Naive thymus-derived CD8-positive, alpha-beta T cell (primary cell): ENCODE data around the gene ZFP36L2. TPM values are rescaled to one million over a fixed set of nuclear protein-coding genes. Genes with fewer than 3 reads are reported as not detected.

ENCODE experiments used
- ATAC-seq, 2 donors: fragments of 150-1000 bp; cut with Tn5 transposase in 1 of 2; sonication (Bioruptor Pico), chemical (Tn5 transposase) in 1 of 2; 1 replicate in 1 of 2; 2 replicates in 1 of 2; pipeline ENCODE4 v1.10.0; 2021; ENCODE audit warnings: mild to moderate bottlenecking in 2 of 2, moderate library complexity in 2 of 2
- POLR2A ChIA-PET: fragments of 350-600 bp; sonication (Branson Sonifier 250); formaldehyde crosslinking; loops from one replicate; lab custom pipeline; 2021; ENCODE audit warnings: antibody characterized with exemption; lab: Charles Lee
- DNase-seq, 10 donors: peaks; one replicate each; pipeline versions ENCODE4 v3.0.0 to v3.0.0-alpha.2; 2020 to 2022
- H3K27ac Mint-ChIP-seq, 10 donors: one replicate each; pipeline ENCODE4 v1.8.0; 2020 to 2022; ENCODE audit warnings: mild to moderate bottlenecking in 10 of 10, mixed read lengths in 10 of 10, moderate library complexity in 4 of 10, inconsistent platforms in 1 of 10
- H3K27me3 Mint-ChIP-seq, 5 donors: one replicate each; pipeline ENCODE4 v1.8.0; 2021 to 2022; ENCODE audit warnings: mixed read lengths in 5 of 5
- H3K36me3 Mint-ChIP-seq, 3 donors: one replicate each; pipeline ENCODE4 v1.8.0; 2020 to 2022; ENCODE audit warnings: mixed read lengths in 3 of 3, mild to moderate bottlenecking in 2 of 3, inconsistent platforms in 1 of 3
- H3K4me1 Mint-ChIP-seq, 4 donors: one replicate each; pipeline ENCODE4 v1.8.0; 2021 to 2022; ENCODE audit warnings: mixed read lengths in 4 of 4
- H3K4me3 Mint-ChIP-seq, 10 donors: one replicate each; pipeline ENCODE4 v1.8.0; 2020 to 2022; ENCODE audit warnings: mild to moderate bottlenecking in 10 of 10, mixed read lengths in 10 of 10, moderate library complexity in 6 of 10, inconsistent platforms in 1 of 10
- H3K9me3 Mint-ChIP-seq, 9 donors: one replicate each; pipeline ENCODE4 v1.8.0; 2020 to 2022; ENCODE audit warnings: mixed read lengths in 9 of 9, mild to moderate bottlenecking in 3 of 9, inconsistent platforms in 1 of 9, moderate library complexity in 1 of 9
- polyA plus RNA-seq, 3 donors: library from polyadenylated mRNA; unstranded; fragments of 300-500 nt; fragmentation: Illumina TruSeq; gene quantifications; one replicate each; pipeline ENCODE4 v1.2.3, GENCODE V29; 2021
- total RNA-seq, 8 experiments: library from RNA in 2 of 8; stranded (reverse) in 2 of 8; gene quantifications; one replicate each; pipeline ENCODE4 v1.2.3 and lab custom pipeline; 2021 to 2026

ZFP36L2 gene
- total and polyA plus RNA-seq, 5 experiments from 2014 or later, result 222 to 420 (median 274) TPM

GRCh38 chr2:43212216-43212835 lies 14.1 kb downstream of the ZFP36L2 start:
- ATAC-seq (peak; percentile 10 to 34), DNase-seq (no peak)
- peaks cover 0 to 2% (median 0%) of the 10 kb centered on the region in 3 donors for H3K36me3 Mint-ChIP-seq
- H3K4me1 Mint-ChIP-seq, result peaks cover 23 to 66% (median 52%) of the 10 kb centered on the region in 4 donors
- H3K27me3 Mint-ChIP-seq, result no peaks in the 10 kb centered on the region
- H3K4me3 Mint-ChIP-seq, result peak overlapping the region in 9 of 10 donors; percentile 4 to 80 (median 37)
- POLR2A ChIA-PET, result interaction anchor here (1.0 to 21.9 kb wide), 5 partner anchors 9 to 76 kb away, joined by 3 to 2148 read pairs (median 883); partner anchors contain the start of gene ZFP36L2
- peak overlapping the region; percentile 74 to 95 (median 89) for H3K27ac Mint-ChIP-seq
- peaks cover 0 to 2% (median 0%) of the 10 kb centered on the region in 9 donors for H3K9me3 Mint-ChIP-seq

- peaks cover 0 to 2% (median 0%) of the 10 kb centered on the region in 9 donors for H3K9me3 Mint-ChIP-seq
- H3K27ac Mint-ChIP-seq, result peak overlapping the region; percentile 66 to 93 (median 86)
- ATAC-seq (peak; percentile 54 to 75), DNase-seq (peak in 6 of 10 donors; percentile 36 to 69 (median 56))
- peaks cover 28 to 64% (median 58%) of the 10 kb centered on the region in 4 donors for H3K4me1 Mint-ChIP-seq
- no peaks in the 10 kb centered on the region for H3K27me3 Mint-ChIP-seq
- H3K4me3 Mint-ChIP-seq, result peak overlapping the region in 7 of 10 donors; percentile 9 to 80 (median 52)
- POLR2A ChIA-PET, result interaction anchor here (0.5 to 25.6 kb wide), 6 partner anchors 9 to 72 kb away, joined by 3 to 883 read pairs (median 4); partner anchors contain the start of gene ZFP36L2
- H3K36me3 Mint-ChIP-seq, result peaks cover 0 to 2% (median 0%) of the 10 kb centered on the region in 3 donors
Observed at GRCh38 chr2:43210467-43211303, 15.7 kb downstream of the ZFP36L2 start.

GRCh38 chr2:43210125-43210466 lies 16.3 kb downstream of the ZFP36L2 start:
- Mint-ChIP-seq H3K4me1 (peaks cover 28 to 63% (median 58%) of the 10 kb centered on the region in 4 donors), H3K9me3 (peaks cover 0 to 2% (median 0%) of the 10 kb centered on the region in 9 donors), H3K27ac (peak overlapping the region in 9 of 10 donors; percentile 19 to 93 (median 77)), H3K36me3 (peaks cover 0 to 2% (median 0%) of the 10 kb centered on the region in 3 donors), H3K27me3 (no peaks in the 10 kb centered on the region), H3K4me3 (peak overlapping the region in 5 of 10 donors; percentile 3 to 79 (median 55))
- ATAC-seq (peak in 1 of 2 donors; percentile 13), DNase-seq (no peak)
- POLR2A ChIA-PET, result interaction anchor here (0.7 to 25.6 kb wide), 6 partner anchors 9 to 71 kb away, joined by 3 to 883 read pairs (median 4); partner anchors contain the start of gene ZFP36L2

GRCh38 chr2:43209204-43209717 lies 17.1 kb downstream of the ZFP36L2 start:
- POLR2A ChIA-PET, result interaction anchor here (0.7 to 25.6 kb wide), 7 partner anchors 10 to 71 kb away, joined by 3 to 883 read pairs (median 3); partner anchors contain the start of gene ZFP36L2
- no peaks in the 10 kb centered on the region for H3K27me3 Mint-ChIP-seq
- H3K36me3 Mint-ChIP-seq, result peaks cover 0 to 2% (median 0%) of the 10 kb centered on the region in 3 donors
- H3K4me1 Mint-ChIP-seq, result peaks cover 30 to 63% (median 59%) of the 10 kb centered on the region in 4 donors
- H3K27ac Mint-ChIP-seq, result peak overlapping the region in 4 of 10 donors; percentile 34 to 86 (median 56)
- ATAC-seq, result no peak
- DNase-seq, result no peak
- no peak overlapping the region for H3K4me3 Mint-ChIP-seq
- H3K9me3 Mint-ChIP-seq, result peaks cover 0 to 2% (median 0%) of the 10 kb centered on the region in 9 donors

- Mint-ChIP-seq H3K36me3 (no peaks in the 10 kb centered on the region), H3K4me3 (no peak overlapping the region), H3K27ac (peak overlapping the region in 2 of 10 donors; percentile 10 to 62), H3K9me3 (peaks cover 0 to 2% (median 0%) of the 10 kb centered on the region in 9 donors), H3K4me1 (peaks cover 30 to 68% (median 57%) of the 10 kb centered on the region in 4 donors), H3K27me3 (no peaks in the 10 kb centered on the region)
- POLR2A ChIA-PET, result interaction anchor here (0.6 to 25.6 kb wide), 4 partner anchors 12 to 294 kb away, joined by 3 to 883 read pairs (median 5); partner anchors contain the start of gene ZFP36L2
- DNase-seq (no peak), ATAC-seq (no peak)
Observed at GRCh38 chr2:43207553-43208300, 18.7 kb downstream of the ZFP36L2 start.

GRCh38 chr2:43206602-43207001 lies 19.8 kb downstream of the ZFP36L2 start:
- H3K4me1 Mint-ChIP-seq, result peaks cover 28 to 70% (median 58%) of the 10 kb centered on the region in 4 donors
- ATAC-seq (no peak), DNase-seq (no peak)
- POLR2A ChIA-PET, result interaction anchor here (0.8 to 25.6 kb wide), 4 partner anchors 10 to 72 kb away, joined by 3 to 883 read pairs (median 4); partner anchors contain the start of gene ZFP36L2
- peaks cover 0 to 2% (median 0%) of the 10 kb centered on the region in 9 donors for H3K9me3 Mint-ChIP-seq
- H3K27me3 Mint-ChIP-seq, result no peaks in the 10 kb centered on the region
- peak overlapping the region in 4 of 10 donors; percentile 9 to 32 (median 26) for H3K27ac Mint-ChIP-seq
- H3K36me3 Mint-ChIP-seq, result no peaks in the 10 kb centered on the region
- H3K4me3 Mint-ChIP-seq, result no peak overlapping the region

- H3K27me3 Mint-ChIP-seq, result no peaks in the 10 kb centered on the region
- H3K9me3 Mint-ChIP-seq, result no peaks in the 10 kb centered on the region
- DNase-seq (no peak), ATAC-seq (no peak)
- peaks cover 33 to 70% (median 54%) of the 10 kb centered on the region in 4 donors for H3K4me1 Mint-ChIP-seq
- no peak overlapping the region for H3K4me3 Mint-ChIP-seq
- H3K27ac Mint-ChIP-seq, result peak overlapping the region in 1 of 10 donors; percentile 18
- POLR2A ChIA-PET, result interaction anchor here (1.1 to 25.6 kb wide), 7 partner anchors 9 to 73 kb away, joined by 3 to 883 read pairs (median 7); partner anchors contain the start of gene ZFP36L2
- H3K36me3 Mint-ChIP-seq, result no peaks in the 10 kb centered on the region
Observed at GRCh38 chr2:43203373-43203772, 23.0 kb downstream of the ZFP36L2 start.

- H3K27me3 Mint-ChIP-seq, result no peaks in the 10 kb centered on the region
- H3K4me1 Mint-ChIP-seq, result peaks cover 31 to 66% (median 54%) of the 10 kb centered on the region in 4 donors
- no peaks in the 10 kb centered on the region for H3K9me3 Mint-ChIP-seq
- H3K27ac Mint-ChIP-seq, result peak overlapping the region in 6 of 10 donors; percentile 12 to 82 (median 29)
- H3K36me3 Mint-ChIP-seq, result no peaks in the 10 kb centered on the region
- POLR2A ChIA-PET, result interaction anchor here (0.7 to 25.6 kb wide), 8 partner anchors 10 to 1089 kb away, joined by 3 to 883 read pairs (median 3); partner anchors contain the start of gene ZFP36L2
- DNase-seq (no peak), ATAC-seq (no peak)
- no peak overlapping the region for H3K4me3 Mint-ChIP-seq
Observed at GRCh38 chr2:43202289-43202688, 24.1 kb downstream of the ZFP36L2 start.

- no peak for DNase-seq
- H3K27ac Mint-ChIP-seq, result peak overlapping the region in 3 of 10 donors; percentile 15 to 57 (median 41)
- peaks cover 37 to 71% (median 59%) of the 10 kb centered on the region in 4 donors for H3K4me1 Mint-ChIP-seq
- POLR2A ChIA-PET, result interaction anchor here (0.9 to 25.6 kb wide), 4 partner anchors 9 to 75 kb away, joined by 3 to 883 read pairs (median 281); partner anchors contain the start of gene ZFP36L2
- H3K36me3 Mint-ChIP-seq, result no peaks in the 10 kb centered on the region
- no peaks in the 10 kb centered on the region for H3K9me3 Mint-ChIP-seq
- H3K27me3 Mint-ChIP-seq, result no peaks in the 10 kb centered on the region
- no peak for ATAC-seq
- H3K4me3 Mint-ChIP-seq, result no peak overlapping the region
Observed at GRCh38 chr2:43201497-43201896, 24.9 kb downstream of the ZFP36L2 start.

- H3K9me3 Mint-ChIP-seq, result no peaks in the 10 kb centered on the region
- POLR2A ChIA-PET, result interaction anchor here (0.9 to 25.6 kb wide), 3 partner anchors 18 to 74 kb away, joined by 3 to 883 read pairs (median 559); partner anchors contain the start of gene ZFP36L2
- H3K4me3 Mint-ChIP-seq, result peak overlapping the region in 1 of 10 donors; percentile 47
- H3K4me1 Mint-ChIP-seq, result peaks cover 35 to 68% (median 58%) of the 10 kb centered on the region in 4 donors
- H3K27me3 Mint-ChIP-seq, result no peaks in the 10 kb centered on the region
- ATAC-seq (no peak), DNase-seq (no peak)
- H3K27ac Mint-ChIP-seq, result peak overlapping the region in 4 of 10 donors; percentile 29 to 88 (median 49)
- no peaks in the 10 kb centered on the region for H3K36me3 Mint-ChIP-seq
Observed at GRCh38 chr2:43201016-43201415, 25.4 kb downstream of the ZFP36L2 start.
